Measurements from ENCODE around the gene BSG. TPM values are rescaled to one million over a fixed set of nuclear protein-coding genes. Genes with fewer than 3 reads are reported as not detected.

Gene BSG
- total and polyA plus RNA-seq, 9 of the 15 experiments (the other 6 are each of a cell fraction or from before 2014, with no cell fraction given): 4.6 to 495 (median 187) TPM

DNA sequence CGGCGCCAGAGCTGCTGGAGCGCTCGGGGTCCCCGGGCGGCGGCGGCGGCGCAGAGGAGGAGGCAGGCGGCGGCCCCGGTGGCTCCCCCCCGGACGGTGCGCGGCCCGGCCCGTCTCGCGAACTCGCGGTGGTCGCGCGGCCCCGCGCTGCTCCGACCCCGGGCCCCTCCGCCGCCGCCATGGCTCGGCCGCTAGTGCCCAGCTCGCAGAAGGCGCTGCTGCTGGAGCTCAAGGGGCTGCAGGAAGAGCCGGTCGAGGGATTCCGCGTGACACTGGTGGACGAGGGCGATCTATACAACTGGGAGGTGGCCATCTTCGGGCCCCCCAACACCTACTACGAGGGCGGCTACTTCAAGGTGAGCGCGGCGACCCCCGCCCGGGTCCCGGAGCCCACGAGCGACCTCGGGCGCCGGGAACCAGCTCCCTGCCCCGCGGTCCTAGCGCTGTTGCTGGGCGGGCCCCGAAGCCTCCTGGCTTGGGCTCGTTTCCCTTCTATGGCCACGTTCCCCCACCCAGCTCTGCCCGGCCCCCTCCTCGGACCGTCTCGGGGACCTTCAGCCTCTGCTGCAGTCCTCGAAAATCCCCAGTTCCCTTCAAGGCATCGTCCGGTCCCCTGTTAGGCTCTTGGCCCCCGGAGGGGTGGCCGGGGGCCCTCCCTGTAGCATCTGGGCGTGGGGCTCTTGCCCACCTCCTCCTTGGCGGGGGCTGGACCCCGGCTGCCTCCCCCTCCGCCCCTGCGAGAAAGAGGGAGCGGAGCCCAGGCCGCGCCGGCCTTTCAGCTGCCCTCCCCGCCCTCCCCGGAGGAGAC is 40.4 kb upstream of the BSG start, which contains the start of gene CDC34 (continued):
- TF ChIP-seq ZNF431 (CRISPR knock-in tag; IDR thresholded peaks at IDR 0.05): no peak
- TF ChIP-seq MAFK (IDR thresholded peaks at IDR 0.05; ENCODE audit: low read length): no peak
- TF ChIP-seq, protein P1, sequence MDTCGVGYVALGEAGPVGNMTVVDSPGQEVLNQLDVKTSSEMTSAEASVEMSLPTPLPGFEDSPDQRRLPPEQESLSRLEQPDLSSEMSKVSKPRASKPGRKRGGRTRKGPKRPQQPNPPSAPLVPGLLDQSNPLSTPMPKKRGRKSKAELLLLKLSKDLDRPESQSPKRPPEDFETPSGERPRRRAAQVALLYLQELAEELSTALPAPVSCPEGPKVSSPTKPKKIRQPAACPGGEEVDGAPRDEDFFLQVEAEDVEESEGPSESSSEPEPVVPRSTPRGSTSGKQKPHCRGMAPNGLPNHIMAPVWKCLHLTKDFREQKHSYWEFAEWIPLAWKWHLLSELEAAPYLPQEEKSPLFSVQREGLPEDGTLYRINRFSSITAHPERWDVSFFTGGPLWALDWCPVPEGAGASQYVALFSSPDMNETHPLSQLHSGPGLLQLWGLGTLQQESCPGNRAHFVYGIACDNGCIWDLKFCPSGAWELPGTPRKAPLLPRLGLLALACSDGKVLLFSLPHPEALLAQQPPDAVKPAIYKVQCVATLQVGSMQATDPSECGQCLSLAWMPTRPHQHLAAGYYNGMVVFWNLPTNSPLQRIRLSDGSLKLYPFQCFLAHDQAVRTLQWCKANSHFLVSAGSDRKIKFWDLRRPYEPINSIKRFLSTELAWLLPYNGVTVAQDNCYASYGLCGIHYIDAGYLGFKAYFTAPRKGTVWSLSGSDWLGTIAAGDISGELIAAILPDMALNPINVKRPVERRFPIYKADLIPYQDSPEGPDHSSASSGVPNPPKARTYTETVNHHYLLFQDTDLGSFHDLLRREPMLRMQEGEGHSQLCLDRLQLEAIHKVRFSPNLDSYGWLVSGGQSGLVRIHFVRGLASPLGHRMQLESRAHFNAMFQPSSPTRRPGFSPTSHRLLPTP (IDR thresholded peaks at IDR 0.05; ENCODE audit: borderline replicate concordance, extremely low read depth, insufficient read length): no peak
- no peak for TF ChIP-seq CCNT2 (IDR thresholded peaks at IDR 0.05; ENCODE audit: borderline replicate concordance, extremely low read depth, insufficient read length, low read depth, low read length)
- TF ChIP-seq, protein P2, sequence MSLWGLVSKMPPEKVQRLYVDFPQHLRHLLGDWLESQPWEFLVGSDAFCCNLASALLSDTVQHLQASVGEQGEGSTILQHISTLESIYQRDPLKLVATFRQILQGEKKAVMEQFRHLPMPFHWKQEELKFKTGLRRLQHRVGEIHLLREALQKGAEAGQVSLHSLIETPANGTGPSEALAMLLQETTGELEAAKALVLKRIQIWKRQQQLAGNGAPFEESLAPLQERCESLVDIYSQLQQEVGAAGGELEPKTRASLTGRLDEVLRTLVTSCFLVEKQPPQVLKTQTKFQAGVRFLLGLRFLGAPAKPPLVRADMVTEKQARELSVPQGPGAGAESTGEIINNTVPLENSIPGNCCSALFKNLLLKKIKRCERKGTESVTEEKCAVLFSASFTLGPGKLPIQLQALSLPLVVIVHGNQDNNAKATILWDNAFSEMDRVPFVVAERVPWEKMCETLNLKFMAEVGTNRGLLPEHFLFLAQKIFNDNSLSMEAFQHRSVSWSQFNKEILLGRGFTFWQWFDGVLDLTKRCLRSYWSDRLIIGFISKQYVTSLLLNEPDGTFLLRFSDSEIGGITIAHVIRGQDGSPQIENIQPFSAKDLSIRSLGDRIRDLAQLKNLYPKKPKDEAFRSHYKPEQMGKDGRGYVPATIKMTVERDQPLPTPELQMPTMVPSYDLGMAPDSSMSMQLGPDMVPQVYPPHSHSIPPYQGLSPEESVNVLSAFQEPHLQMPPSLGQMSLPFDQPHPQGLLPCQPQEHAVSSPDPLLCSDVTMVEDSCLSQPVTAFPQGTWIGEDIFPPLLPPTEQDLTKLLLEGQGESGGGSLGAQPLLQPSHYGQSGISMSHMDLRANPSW (CRISPR knock-in tag; IDR thresholded peaks at IDR 0.05): no peak; the same call in 1 of the 2 replicates
- TF ChIP-seq ARID4B (CRISPR knock-in tag; IDR thresholded peaks at IDR 0.05): 0 out of 2 replicates have a peak, but pooled peaks have one; percentile 1
- no peak for TF ChIP-seq NFE2L1 (tag; IDR thresholded peaks at IDR 0.05; ENCODE audit: borderline replicate concordance, low read depth)
- TF ChIP-seq BCL6 (CRISPR knock-in tag; IDR thresholded peaks at IDR 0.05): no peak
- TF ChIP-seq ZKSCAN1 (IDR thresholded peaks at IDR 0.05; ENCODE audit: low read depth, low read length): no peak
- peak in 1 of 2 experiments; percentile 12; a peak in 1 of 4 replicates for TF ChIP-seq SIN3A (IDR thresholded peaks at IDR 0.05; ENCODE audit: borderline replicate concordance in 2 of 2, control insufficient read depth in 1 of 2, low read depth in 2 of 2, low read length in 2 of 2)
- no peak for TF ChIP-seq RNF219 (CRISPR knock-in tag; IDR thresholded peaks at IDR 0.05)
